DND-41 (cell line): Measurements from ENCODE around the gene C19orf47.

Experiments
- ATAC-seq: fragments of 200-7000 bp; cut with Tn5 transposase; 3 replicates; pipeline ENCODE4 v1.9.1; 2021; ENCODE audit warnings: low read depth; ENCODE audit not compliant: insufficient read depth
- DNase-seq: peaks from one replicate; pipeline ENCODE4 v3.0.0-alpha.2; 2020
- H2AFZ ChIP-seq: 2 replicates; pipeline ENCODE4 v1.6.0; 2012; ENCODE audit warnings: low read depth, low read length
- H3K27ac ChIP-seq: 2 replicates; pipeline ENCODE4 v1.5.1; 2012; ENCODE audit warnings: low read length, inconsistent platforms
- H3K27me3 ChIP-seq: fragments of 200-600 bp; sonication (generic); 2 replicates; pipeline ENCODE4 v1.6.0; 2012; ENCODE audit warnings: low read length, mild to moderate bottlenecking, inconsistent platforms; ENCODE audit not compliant: insufficient read depth, poor library complexity
- H3K36me3 ChIP-seq: 2 replicates; pipeline ENCODE4 v1.5.1; 2012; ENCODE audit warnings: low read length, inconsistent platforms; ENCODE audit not compliant: insufficient read depth
- H3K4me1 ChIP-seq: 2 replicates; pipeline ENCODE4 v1.5.1; 2012; ENCODE audit warnings: mild to moderate bottlenecking, low read length; ENCODE audit not compliant: insufficient read depth
- H3K4me2 ChIP-seq: 2 replicates; pipeline ENCODE4 v1.6.0; 2012; ENCODE audit warnings: mild to moderate bottlenecking, moderate library complexity, low read length, inconsistent platforms; ENCODE audit not compliant: insufficient read depth
- H3K4me3 ChIP-seq, 2 experiments: fragments of 200-600 bp in 1 of 2; shearing (Covaris generic) in 1 of 2; 2 replicates each; pipeline ENCODE4 v1.5.1; 2012 to 2016; ENCODE audit warnings: inconsistent platforms in 2 of 2, low read length in 2 of 2, mild to moderate bottlenecking in 2 of 2, low read depth in 1 of 2, moderate library complexity in 1 of 2
- H3K79me2 ChIP-seq: 2 replicates; pipeline ENCODE4 v1.6.0; 2012; ENCODE audit warnings: low read length, inconsistent platforms; ENCODE audit not compliant: insufficient read depth
- H3K9ac ChIP-seq: 2 replicates; pipeline ENCODE4 v1.6.0; 2012; ENCODE audit warnings: low read depth, mild to moderate bottlenecking, inconsistent platforms, low read length, moderate library complexity
- H3K9me3 ChIP-seq: 2 replicates; pipeline ENCODE4 v1.5.1; 2012; ENCODE audit warnings: low read length, moderate library complexity, mild to moderate bottlenecking, inconsistent platforms; ENCODE audit not compliant: insufficient read depth, severe bottlenecking
- H4K20me1 ChIP-seq: 2 replicates; pipeline ENCODE4 v1.6.0; 2012; ENCODE audit warnings: low read length; ENCODE audit not compliant: insufficient read depth
- CTCF ChIP-seq: IDR thresholded peaks from 2 replicates; pipeline ENCODE4 v1.5.1; 2012; ENCODE audit warnings: borderline replicate concordance, low read length, moderate library complexity, mild to moderate bottlenecking; ENCODE audit not compliant: poor library complexity, severe bottlenecking; ENCODE audit errors: extremely low read depth
- EZH2 ChIP-seq: IDR thresholded peaks from 3 replicates; pipeline ENCODE4 v1.6.1; 2012; ENCODE audit warnings: borderline replicate concordance, low read depth, mild to moderate bottlenecking, moderate library complexity, low read length, inconsistent platforms; ENCODE audit not compliant: severe bottlenecking

The C19orf47 gene

DNA sequence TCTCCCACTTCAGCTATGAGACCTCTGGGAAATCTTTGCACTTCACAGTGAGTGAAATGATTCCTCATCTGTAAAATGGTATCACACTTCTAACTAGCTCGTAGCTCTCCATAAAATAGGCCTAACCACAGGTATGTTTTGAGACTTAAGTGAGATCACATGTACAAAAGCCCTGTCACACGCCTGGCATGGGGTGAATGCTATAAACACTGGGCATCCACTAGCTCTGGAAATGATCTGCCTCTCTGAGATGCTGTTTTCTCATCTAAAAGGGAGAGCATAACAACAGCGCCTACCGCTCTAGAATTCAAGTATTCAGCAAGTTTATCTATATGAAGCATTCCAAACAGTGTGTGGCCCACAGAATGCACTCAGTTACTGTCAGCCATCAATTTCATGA, 65.3 kb downstream of the C19orf47 start:
- 0 out of 2 replicates have a peak overlapping the region, but pooled peaks have one; percentile 96 for H3K27ac ChIP-seq
- peak overlapping the region; percentile 98; the same call in 1 of the 2 replicates for H3K9ac ChIP-seq
- DNase-seq = no peak
- H3K4me1 ChIP-seq = peaks cover 42% of the 10 kb centered on the region
- no peak overlapping the region for H3K4me3 ChIP-seq
- no peaks in the 10 kb centered on the region for H3K27me3 ChIP-seq
- no peaks in the 10 kb centered on the region for H3K9me3 ChIP-seq
- H4K20me1 ChIP-seq = peaks cover 60% of the 10 kb centered on the region
- H3K79me2 ChIP-seq = peaks cover 69% of the 10 kb centered on the region
- TF ChIP-seq CTCF (no peak), EZH2 (no peak)
- no peak overlapping the region for H2AFZ ChIP-seq
- peaks cover 25% of the 10 kb centered on the region for H3K36me3 ChIP-seq
- no peak for ATAC-seq
- peak overlapping the region; percentile 82; the same call in 1 of the 2 replicates for H3K4me2 ChIP-seq

GRCh38 chr19:40282209-40282580, 66.0 kb downstream of the C19orf47 start:
- Histone ChIP-seq H3K4me3 (no peak overlapping the region), H3K4me2 (peak overlapping the region; percentile 26; the same call in 1 of the 2 replicates), H3K4me1 (peaks cover 42% of the 10 kb centered on the region), H4K20me1 (peaks cover 67% of the 10 kb centered on the region), H3K79me2 (peaks cover 76% of the 10 kb centered on the region), H3K27me3 (no peaks in the 10 kb centered on the region), H3K36me3 (peaks cover 25% of the 10 kb centered on the region), H3K9ac (peak overlapping the region; percentile 3; the same call in 1 of the 2 replicates), H3K27ac (0 out of 2 replicates have a peak overlapping the region, but pooled peaks have one; percentile 6), H2AFZ (no peak overlapping the region), H3K9me3 (no peaks in the 10 kb centered on the region)
- no peak for ATAC-seq
- TF ChIP-seq CTCF = no peak
- TF ChIP-seq EZH2 = no peak
- no peak for DNase-seq

DNA sequence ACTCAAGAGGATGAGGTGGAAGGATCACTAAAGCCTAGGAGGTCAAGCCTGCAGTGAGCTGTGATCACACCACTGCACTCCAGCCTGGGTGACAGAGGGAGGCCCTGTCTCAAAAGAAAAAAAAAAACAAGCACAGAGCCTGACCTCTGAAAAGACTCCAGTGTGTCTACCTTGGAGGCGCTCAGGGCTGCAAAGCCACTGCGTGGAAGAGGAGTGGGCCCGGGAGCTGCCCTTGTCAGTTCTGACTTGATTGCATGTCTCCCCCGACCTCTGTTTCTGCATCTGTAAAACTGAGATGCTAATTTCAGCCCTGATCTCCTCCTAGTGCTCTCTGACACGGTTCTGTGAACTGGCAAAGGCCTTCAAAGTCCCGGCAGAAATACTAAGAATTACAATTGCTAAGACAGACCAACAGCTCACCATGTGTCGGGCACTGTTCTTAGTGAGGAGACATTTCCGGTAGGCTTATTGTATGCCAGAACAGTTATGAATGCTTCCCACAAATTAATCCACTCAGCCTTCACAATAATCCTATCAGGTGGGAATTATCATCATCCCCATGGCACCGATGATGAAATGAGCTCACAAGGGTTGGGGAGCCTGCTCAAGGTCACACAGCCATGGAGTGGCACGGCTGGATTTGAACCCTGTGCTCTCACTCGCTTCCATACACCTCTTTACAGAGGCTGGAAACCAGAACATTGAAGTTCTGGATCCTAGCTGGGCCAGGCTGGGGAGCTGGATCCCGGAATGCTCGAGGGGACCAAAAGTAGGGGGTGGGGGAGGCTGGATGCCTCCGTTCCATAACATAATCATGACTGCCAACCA, 66.6 kb downstream of the C19orf47 start:
- H3K4me1 ChIP-seq = peaks cover 37% of the 10 kb centered on the region
- H3K4me3 ChIP-seq = no peak overlapping the region
- H3K27ac ChIP-seq = 0 out of 2 replicates have a peak overlapping the region, but pooled peaks have one; percentile 6
- TF ChIP-seq EZH2 (no peak), CTCF (no peak)
- H3K36me3 ChIP-seq = peaks cover 25% of the 10 kb centered on the region
- DNase-seq (no peak), ATAC-seq (no peak)
- no peak overlapping the region for H3K4me2 ChIP-seq
- H3K9me3 ChIP-seq = no peaks in the 10 kb centered on the region
- H3K9ac ChIP-seq = peak overlapping the region; percentile 3; the same call in 1 of the 2 replicates
- H3K79me2 ChIP-seq = peaks cover 82% of the 10 kb centered on the region
- no peak overlapping the region for H2AFZ ChIP-seq
- H3K27me3 ChIP-seq = no peaks in the 10 kb centered on the region
- peaks cover 73% of the 10 kb centered on the region for H4K20me1 ChIP-seq
